Peyer's patch (tissue), 4 donors: Measurements from ENCODE around the gene TANGO6.

ENCODE experiments used
- POLR2A ChIP-seq, 2 donors: fragments of 450-650 bp; IDR thresholded peaks; one replicate each; pipeline ENCODE4 v1.5.1; 2017; ENCODE audit warnings: antibody characterized with exemption in 2 of 2, mild to moderate bottlenecking in 2 of 2, moderate library complexity in 2 of 2
- TF ChIP-seq, protein P1 (sequence below), 6 experiments: fragments of 450-650 bp in 4 of 6; fragments of 200-600 bp in 2 of 6; sonication (generic) in 1 of 6; IDR thresholded peaks; one replicate each; pipeline ENCODE4 v1.5.1; 2017 to 2019; ENCODE audit warnings: antibody characterized with exemption in 6 of 6, mild to moderate bottlenecking in 3 of 6, moderate library complexity in 1 of 6

- no peak for TF ChIP-seq POLR2A (IDR thresholded peaks at IDR 0.05)
- TF ChIP-seq, protein P1, sequence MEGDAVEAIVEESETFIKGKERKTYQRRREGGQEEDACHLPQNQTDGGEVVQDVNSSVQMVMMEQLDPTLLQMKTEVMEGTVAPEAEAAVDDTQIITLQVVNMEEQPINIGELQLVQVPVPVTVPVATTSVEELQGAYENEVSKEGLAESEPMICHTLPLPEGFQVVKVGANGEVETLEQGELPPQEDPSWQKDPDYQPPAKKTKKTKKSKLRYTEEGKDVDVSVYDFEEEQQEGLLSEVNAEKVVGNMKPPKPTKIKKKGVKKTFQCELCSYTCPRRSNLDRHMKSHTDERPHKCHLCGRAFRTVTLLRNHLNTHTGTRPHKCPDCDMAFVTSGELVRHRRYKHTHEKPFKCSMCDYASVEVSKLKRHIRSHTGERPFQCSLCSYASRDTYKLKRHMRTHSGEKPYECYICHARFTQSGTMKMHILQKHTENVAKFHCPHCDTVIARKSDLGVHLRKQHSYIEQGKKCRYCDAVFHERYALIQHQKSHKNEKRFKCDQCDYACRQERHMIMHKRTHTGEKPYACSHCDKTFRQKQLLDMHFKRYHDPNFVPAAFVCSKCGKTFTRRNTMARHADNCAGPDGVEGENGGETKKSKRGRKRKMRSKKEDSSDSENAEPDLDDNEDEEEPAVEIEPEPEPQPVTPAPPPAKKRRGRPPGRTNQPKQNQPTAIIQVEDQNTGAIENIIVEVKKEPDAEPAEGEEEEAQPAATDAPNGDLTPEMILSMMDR (IDR thresholded peaks at IDR 0.05) = no peak
Measured at GRCh38 chr16:68969338-68969737, 126.0 kb downstream of the TANGO6 start.
